NCI-H1436 (cell line): ENCODE measurements around the gene PRDM16.

ENCODE experiments used
- DNase-seq: peaks from one replicate; lab custom pipeline; 2025; lab: John Stamatoyannopoulos, UW

The PRDM16 gene

GRCh38 chr1:3122311-3122710 is 53.3 kb downstream of the PRDM16 start:
- no peak for DNase-seq

- no peak for DNase-seq
Measured at GRCh38 chr1:3124246-3124645, 55.2 kb downstream of the PRDM16 start.

- no peak for DNase-seq
Measured at GRCh38 chr1:3125078-3125477, 56.1 kb downstream of the PRDM16 start.

GRCh38 chr1:3125546-3126368 is 56.8 kb downstream of the PRDM16 start:
- DNase-seq, result no peak

GRCh38 chr1:3126756-3127678 is 58.0 kb downstream of the PRDM16 start:
- DNase-seq, result no peak

- no peak for DNase-seq
Measured at GRCh38 chr1:3127738-3128137, 58.7 kb downstream of the PRDM16 start.

GRCh38 chr1:3128431-3129132 is 59.6 kb downstream of the PRDM16 start:
- no peak for DNase-seq

GRCh38 chr1:3129133-3129490 is 60.1 kb downstream of the PRDM16 start:
- DNase-seq, result no peak

- DNase-seq, result no peak
Measured at GRCh38 chr1:3130268-3130667, 61.3 kb downstream of the PRDM16 start.

- no peak for DNase-seq
Measured at GRCh38 chr1:3132660-3133059, 63.7 kb downstream of the PRDM16 start.

- DNase-seq, result no peak
Measured at GRCh38 chr1:3133686-3134085, 64.7 kb downstream of the PRDM16 start.

- DNase-seq, result no peak
Measured at GRCh38 chr1:3134381-3135072, 65.5 kb downstream of the PRDM16 start.

- no peak for DNase-seq
Measured at GRCh38 chr1:3135073-3135702, 66.2 kb downstream of the PRDM16 start.

GRCh38 chr1:3135744-3136455 is 66.9 kb downstream of the PRDM16 start:
- DNase-seq, result peak; percentile 50

- no peak for DNase-seq
Measured at GRCh38 chr1:3136532-3136931, 67.5 kb downstream of the PRDM16 start.

- no peak for DNase-seq
Measured at GRCh38 chr1:3137111-3138100, 68.4 kb downstream of the PRDM16 start.

- no peak for DNase-seq
Measured at GRCh38 chr1:3138623-3139151, 69.7 kb downstream of the PRDM16 start.

GRCh38 chr1:3139451-3139852 is 70.4 kb downstream of the PRDM16 start:
- no peak for DNase-seq

GRCh38 chr1:3139871-3140361 is 70.9 kb downstream of the PRDM16 start:
- DNase-seq, result no peak
